Measurements from ENCODE around the gene FAM184B.

DNA sequence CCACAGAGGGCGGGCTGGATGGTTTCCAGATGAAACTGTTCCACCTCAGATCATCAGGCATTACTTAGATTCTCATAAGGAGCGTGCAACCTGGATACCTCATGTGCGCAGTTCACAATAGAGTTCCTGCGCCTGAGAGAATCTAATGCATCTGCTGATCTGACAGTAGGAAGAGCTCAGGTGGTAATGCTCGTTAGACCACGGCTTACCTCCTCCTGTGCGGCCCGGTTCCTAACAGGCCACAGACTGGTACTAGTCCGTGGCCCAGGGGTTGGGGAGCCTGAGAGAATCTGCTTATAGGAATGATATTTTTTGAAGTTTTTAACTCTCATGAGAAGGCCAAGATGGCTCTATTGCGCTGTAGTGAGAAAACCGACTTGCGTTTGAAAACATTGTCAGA lies 34.7 kb upstream of the FAM184B start:
- TF ChIP-seq, protein P1, sequence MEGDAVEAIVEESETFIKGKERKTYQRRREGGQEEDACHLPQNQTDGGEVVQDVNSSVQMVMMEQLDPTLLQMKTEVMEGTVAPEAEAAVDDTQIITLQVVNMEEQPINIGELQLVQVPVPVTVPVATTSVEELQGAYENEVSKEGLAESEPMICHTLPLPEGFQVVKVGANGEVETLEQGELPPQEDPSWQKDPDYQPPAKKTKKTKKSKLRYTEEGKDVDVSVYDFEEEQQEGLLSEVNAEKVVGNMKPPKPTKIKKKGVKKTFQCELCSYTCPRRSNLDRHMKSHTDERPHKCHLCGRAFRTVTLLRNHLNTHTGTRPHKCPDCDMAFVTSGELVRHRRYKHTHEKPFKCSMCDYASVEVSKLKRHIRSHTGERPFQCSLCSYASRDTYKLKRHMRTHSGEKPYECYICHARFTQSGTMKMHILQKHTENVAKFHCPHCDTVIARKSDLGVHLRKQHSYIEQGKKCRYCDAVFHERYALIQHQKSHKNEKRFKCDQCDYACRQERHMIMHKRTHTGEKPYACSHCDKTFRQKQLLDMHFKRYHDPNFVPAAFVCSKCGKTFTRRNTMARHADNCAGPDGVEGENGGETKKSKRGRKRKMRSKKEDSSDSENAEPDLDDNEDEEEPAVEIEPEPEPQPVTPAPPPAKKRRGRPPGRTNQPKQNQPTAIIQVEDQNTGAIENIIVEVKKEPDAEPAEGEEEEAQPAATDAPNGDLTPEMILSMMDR (IDR thresholded peaks at IDR 0.05), result no peak
- TF ChIP-seq EZH2phosphoT487 (IDR thresholded peaks at IDR 0.05), result no peak
- TF ChIP-seq EZH2 (IDR thresholded peaks at IDR 0.05), result no peak

All from neural progenitor cell (in vitro differentiated cells).